Endometrium (tissue), 2 donors: ENCODE measurements around the gene MYOF.
"Not testable (repeated sequence)": the region's sequence is repeated elsewhere in the genome, so short reads cannot be mapped to it uniquely, and the experiment has no call there.

Experiments
- FAIRE-seq: peaks from 2 replicates; lab custom pipeline; 2012; peaks lifted over from hg19 to GRCh38; lab: Jason Lieb, UNC
- donor health status: control.
- donor health status: control.

The MYOF gene

DNA sequence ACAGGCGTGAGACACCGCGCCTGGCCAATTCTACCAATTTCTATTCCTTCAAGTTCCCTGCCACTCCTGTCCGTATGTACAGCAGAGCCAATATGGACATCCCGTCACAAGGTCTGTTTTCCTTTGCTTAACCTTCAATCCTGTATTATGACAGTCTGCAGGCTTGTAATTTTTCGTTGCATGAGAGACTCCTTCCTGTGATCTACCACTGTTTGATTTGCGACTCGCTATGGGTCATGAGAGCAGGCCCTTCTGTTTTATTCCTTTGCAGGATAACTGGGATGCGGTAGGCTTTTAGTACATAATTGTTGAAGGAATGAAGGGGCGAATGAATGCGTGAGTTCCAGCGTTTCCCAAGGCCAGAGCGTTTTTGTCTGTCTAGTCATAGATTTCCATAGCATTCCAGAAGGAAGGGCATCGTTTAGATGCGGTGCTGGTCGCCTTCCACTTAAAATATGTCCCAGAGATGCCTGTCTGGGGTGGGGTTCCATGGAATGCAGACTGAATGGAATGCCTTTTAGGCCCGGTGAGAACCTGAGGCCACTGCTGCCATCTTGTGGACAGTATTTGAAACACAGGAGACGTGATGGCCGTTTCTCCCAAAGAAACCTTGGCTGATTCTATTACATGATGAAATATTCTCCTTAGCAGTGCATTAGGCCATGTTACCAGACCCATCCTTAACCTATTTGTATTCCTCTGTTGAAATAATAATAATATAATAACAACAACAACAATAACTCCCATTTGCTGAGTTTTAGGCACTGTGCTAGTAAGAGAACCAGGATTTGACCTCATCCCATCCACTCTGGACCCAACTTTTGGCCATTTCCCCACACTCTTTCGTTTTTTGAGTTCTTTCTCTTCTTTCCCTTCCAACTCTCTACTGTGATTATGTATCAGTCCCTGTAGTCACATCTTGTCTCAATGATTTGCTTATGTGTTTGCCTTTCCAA is 193.2 kb downstream of the MYOF start:
- FAIRE-seq = peak; percentile 43

DNA sequence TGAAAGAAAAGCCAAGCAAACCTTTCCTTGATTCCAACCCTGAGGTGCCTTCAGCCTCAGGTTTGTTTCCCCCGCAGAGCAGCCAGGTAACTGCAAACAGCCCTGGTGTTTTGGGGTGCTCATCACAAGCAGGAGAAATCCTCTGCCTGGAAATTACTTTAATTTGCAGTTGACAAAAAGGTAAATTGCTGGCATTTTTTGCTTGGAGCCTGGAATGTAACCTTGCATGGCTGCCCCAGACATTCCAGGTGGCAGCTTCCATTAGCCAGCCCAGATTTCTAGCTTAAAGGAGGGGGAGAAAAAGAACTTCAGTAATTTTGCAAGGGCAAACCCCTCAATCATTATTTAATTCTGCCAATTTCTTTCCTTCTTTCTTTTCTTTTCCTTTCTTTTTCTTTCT is 194.4 kb downstream of the MYOF start:
- no peak for FAIRE-seq

DNA sequence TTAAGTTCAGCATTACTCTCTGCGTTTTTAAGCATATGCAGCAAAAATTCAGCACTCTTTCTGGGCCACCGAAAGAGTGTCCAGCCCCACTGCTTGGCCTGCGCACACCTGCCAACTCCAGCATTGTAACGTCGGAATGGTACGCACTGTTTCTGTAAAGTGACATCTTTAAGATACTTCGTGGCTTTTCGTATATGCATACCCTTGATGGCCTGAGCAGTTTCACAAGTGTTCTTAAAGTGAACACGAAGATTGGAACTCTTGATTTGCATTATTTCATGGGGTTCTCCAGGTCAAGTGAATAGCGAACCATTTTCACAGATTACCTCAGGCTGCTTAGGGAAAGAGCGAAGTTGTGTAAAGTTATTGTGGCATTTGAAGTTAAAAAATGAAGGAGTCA is 197.9 kb downstream of the MYOF start:
- not testable (repeated sequence) for FAIRE-seq

DNA sequence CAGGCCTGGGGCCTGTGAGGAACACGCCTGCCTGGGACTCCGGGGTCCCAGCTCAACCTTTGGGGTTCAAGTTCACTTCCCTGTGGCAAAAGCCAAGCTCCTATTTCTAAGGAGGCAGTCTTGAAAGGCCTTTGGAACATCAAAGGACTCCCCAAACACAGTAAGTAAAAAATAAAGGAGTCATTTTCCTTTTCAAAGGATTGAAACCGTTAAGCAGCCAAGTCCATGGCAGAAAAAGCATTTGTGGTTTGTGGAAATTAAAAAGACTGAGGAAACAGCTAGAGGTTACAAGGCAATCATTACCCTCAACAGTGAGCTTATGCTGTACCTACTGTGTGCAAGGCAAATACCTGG is 200.8 kb downstream of the MYOF start:
- FAIRE-seq = no peak

DNA sequence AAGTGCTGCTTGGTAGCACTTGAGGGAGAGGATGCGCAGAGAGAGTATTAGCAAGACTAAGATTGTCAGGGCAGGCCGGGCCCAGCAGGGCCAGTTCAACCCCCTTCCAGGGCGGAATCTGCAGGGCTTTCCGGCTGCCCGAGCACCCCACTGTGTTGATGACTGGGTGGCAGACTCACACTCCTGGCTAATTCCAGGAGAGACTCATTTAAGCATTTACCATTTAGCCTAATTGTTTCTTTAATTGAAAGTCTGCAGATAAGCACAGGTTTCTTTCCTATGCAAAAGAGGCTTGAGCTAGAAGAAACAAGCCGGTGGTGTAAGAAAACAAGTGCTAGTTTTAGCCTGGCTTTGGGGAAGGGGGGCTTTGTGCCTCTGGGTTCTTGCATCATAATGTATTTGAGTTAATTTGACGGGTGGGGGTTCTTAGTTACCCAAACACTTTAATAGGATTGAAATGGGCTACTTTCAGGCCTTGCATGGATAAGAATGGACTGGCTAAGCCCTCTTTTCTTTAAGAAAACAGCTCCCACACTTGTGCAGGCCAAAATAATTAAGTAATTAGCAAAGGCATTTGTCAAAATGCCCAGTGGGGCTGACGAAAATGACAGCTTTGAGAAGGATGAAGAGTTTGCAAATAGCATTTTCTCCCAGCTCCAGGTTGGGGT is 201.3 kb downstream of the MYOF start:
- FAIRE-seq = no peak

DNA sequence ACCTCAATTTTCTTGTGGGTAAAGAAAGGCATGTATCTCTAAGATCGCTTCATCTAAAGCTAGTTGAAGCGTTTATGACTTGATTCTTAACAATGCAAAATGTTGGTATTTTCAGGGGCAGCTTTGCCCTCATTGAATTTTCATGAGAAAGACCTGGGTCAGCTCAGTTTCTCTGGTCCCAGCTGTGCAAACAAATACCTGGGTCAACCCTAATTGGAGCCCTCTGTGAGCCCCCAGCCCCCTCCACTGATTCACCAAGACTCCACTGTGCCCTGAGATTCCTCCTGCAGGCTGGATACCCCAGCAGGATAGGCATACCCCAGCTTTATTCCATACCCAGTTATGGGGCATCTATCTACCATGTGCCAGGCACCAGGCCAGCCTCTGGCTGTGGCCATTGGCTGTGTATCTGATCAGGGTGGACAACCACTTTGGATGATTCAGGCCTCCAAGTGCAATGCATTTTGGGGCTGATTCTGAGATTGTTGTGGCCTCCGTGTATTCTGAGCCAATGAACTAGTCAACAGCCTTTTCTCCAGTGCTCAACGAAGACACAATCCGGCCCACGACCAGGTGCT is 201.9 kb downstream of the MYOF start:
- no peak for FAIRE-seq

DNA sequence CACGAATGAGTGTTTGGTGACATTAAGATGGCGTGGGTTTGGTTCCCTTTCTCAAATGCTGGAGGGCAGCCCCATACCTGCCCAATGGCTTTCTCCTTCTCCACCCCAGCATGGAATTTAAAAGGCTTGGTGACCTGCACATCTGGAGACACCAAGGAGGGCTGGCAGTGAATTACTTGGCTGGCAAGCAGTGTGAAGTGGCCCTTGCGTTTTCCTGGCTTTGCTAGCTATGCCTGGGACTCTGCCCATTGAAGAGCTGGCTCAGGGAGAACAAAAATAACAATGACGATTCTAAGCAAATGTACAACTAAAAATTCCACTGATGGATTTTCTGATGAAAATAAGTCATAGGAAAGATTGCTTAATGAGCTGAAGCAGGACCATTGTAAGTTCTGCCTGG is 204.8 kb downstream of the MYOF start:
- no peak for FAIRE-seq

DNA sequence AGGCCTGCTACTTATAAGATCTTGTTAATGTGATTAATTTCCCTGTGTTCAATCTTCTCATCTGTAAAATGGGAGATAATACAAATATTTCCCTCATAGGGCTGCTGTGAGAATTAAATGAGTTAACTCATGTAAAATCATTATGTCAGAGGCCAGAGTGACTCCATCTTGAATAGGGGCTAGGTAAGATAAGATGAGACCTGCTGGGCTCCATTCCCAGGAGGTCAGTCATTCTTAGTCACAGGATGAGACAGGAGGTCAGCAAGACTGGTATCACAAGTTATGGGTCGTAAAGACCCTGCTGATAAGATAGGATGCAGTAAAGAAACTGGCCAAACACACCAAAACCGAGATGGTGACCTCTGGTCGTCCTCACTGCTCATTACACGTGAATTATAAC is 207.7 kb downstream of the MYOF start:
- FAIRE-seq = no peak

DNA sequence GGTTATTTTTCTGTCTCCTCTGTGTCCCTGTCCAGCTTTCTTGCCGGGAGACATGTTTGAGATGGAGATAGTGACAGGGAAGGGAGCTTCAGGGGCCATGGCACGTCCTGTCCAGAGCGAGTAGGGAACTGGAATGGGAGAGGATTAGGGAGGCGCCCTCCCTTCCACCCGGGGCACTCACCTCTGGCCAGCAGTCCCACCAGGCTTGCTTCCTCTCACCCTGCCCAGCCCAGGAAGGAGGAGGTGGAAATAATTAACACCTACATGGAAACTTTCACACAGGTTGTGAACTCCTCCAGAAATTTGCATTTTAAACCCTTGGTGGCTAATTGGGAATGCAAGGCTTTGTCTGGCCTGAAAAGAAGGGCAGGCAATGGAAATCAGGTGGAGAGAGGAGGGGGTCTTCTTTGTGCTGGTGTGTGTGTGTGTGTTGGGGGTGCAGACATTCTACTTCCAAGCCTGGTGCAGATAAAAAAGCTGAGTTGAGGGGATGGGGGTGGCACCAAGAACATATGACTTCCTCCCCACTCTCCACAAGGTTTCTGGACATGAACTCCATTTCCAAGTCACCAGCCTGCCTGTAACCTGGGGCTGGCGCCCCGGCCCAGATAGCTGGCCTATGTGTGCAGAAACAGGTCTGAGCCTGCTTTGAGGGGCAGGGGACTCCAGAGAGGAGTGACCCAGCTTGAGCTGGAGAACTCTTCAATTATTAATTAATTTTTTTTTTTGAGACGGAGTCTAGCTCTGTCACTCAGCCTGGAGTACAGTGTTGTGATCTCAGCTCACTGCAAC is 209.1 kb downstream of the MYOF start:
- FAIRE-seq = no peak

DNA sequence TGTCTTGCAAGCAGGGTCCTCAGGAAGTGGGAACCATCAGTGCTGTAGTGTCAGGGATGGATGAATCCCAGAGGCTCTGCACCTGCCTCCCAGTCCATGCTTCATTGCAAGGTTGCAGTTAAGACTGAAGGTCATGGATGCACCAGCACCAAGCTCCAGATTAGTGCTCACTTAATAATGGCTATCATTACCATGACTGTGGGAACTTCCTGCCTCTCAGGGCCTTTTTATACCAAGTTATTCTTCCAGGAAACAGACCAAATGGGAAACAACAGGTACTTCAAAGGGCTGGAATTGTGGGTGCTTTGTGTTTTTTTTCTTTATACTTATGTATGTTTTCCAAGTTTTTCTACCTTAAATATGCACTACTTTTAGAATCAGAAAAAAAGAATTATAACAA is 210.8 kb downstream of the MYOF start:
- FAIRE-seq = no peak

DNA sequence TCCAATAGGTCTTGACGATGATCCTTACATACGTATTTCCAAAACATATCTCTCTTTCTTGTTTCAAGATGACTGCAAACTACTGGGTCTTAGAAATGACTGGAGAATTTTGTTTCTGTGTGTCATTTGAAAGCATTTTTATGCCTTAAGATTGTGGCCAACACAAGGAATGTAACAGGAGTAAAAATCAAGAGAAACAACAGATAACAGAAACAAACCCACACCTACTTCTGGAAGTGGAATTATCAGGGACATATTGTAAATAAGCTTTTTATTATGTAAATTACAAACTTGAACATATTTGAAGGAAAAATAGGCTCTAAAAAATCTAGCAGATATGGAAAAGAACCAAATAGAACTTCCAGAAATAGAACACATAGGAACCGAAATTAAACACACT is 212.9 kb downstream of the MYOF start:
- FAIRE-seq = no peak

DNA sequence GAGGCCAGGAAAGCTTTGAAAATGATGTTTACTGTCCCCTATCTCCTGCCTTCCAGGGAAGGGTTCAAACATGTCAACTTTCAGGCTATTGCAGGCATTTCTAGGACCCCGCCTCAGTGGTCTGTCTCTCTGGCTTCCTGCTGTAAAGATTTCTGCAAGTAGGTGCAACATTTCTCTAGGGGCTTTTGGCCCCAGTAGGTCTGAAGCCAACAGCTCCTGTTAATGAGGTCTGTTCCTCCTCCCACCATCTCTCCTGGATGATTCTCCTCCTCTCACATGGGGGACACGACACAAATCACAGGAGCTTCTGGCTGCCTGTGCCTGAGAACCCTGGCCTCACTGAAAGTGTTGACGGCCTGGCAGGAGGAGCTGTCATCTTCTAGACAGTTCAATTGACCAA is 214.1 kb downstream of the MYOF start:
- no peak for FAIRE-seq

DNA sequence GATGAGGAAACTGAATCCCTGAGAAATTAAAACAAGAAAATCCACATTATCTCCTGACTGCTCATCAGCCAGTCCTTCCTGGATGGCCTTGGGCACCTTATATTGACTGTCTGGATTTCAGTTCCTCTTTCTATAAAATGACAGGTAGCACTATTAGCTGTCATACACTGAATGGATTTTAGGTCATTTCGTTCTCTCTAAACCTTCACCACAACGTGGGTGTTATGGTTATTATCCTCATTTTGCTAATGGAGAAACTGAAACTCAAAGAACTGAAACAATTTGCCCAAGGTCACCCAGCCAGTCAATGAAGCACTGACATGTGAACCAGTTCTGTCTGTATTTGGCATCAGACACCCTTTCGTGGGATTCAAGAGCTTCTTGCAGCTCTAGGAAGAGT is 214.6 kb downstream of the MYOF start:
- no peak for FAIRE-seq

DNA sequence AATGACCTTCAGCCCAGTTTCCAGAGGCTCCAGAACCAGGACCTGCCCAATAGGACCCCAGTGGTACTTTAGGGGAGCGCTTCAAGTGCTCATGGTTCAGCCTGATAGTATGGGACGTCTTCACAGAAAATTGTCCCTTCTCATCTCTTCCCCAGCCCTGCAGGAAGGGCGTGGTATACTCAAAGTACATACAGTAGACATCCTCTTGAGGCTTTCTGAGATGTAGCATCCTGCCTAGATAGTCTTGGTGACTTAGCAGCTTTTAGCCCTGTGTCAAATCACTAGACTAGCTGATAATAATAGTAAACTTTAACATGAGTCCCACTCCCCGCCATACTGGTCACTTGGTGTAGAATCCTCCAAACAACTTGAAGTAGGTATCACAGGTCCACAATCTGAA is 215.3 kb downstream of the MYOF start:
- FAIRE-seq = no peak

DNA sequence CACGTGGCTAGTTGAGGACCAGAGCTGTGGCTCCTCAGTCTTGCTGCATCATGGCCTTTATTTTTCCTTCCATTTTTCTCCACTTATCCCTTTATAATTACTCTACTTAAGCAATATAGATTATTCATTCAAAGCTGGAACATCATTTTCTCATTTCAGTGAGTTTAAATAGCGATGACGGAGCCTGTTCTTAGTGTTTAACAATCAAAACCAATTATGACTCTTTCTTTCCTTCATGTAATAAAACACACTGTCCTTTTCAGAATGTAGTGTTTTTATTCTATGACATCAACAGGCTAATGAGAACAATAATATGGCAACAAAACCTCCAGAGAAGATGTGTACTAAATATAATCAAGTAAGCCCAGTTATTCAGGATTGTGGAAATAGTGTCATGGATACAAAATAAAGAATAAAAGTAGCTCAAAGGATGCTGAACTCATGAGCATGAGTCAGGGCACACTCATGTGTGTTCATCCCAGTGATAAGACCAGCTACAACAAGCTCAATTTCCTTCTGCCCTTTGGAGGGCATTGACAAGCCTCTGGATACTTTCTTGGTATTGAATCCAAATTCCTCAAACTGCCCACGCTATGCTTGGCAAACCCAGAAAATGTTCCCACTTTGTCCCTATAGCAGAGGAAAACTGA is 220.0 kb downstream of the MYOF start:
- FAIRE-seq = no peak

DNA sequence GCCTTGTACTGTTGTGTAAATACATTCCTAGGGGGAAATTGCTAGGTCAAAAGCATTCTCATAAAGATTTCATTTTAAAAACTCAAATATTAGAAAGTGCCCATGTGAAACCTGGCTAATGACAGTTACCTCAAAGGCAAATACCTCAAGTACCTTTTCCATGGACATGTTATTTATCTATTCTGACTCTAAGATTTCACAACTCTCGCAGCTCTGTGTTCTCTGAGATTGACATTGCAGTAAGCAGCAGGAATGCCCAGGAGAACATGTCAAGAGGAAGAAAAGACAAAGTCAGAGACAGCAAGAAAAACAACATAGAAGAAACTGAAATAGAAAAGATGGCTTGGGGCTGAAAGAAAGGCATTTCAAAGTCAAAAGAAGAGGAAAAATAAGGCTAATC is 221.0 kb downstream of the MYOF start:
- no peak for FAIRE-seq

DNA sequence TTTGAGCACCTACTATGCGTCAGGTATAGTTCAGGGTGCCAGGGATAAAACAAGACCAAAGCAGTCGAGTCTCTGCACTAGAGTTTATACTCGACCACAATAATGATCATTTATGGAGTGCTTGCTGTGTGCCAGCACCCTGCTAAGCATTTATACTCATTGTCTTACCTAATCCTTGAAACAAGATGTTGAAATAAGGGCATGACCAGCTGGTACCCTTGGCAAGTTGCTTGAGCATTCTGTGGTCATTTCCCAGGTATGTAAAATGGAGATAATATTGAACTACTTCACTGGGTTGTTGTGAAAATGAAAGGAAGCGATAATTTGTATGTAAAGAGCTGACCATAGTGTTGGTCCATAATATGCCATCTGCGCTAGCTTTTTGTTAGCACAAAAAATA is 223.0 kb downstream of the MYOF start:
- no peak for FAIRE-seq
